K562 (cell line): ENCODE data around the gene DAZAP1. TPM values are rescaled to one million over a fixed set of nuclear protein-coding genes. Genes with fewer than 3 reads are reported as not detected.
A peak's percentile ranks its signal among the peaks of the same experiment; 100 is the strongest.

Experiments used
- ARID2 ChIP-seq: fragments of 450-650 bp; IDR thresholded peaks from 2 replicates; pipeline ENCODE4 v1.6.1; 2017; ENCODE audit warnings: antibody characterized with exemption, mild to moderate bottlenecking
- BMI1 ChIP-seq: fragments of 150-350 bp; IDR thresholded peaks from 2 replicates; pipeline ENCODE4 v1.6.1; 2014; ENCODE audit warnings: low read length
- CBX8 ChIP-seq: fragments of 200-600 bp; sonication (generic); IDR thresholded peaks from 2 replicates; pipeline ENCODE4 v1.6.1; 2012; ENCODE audit warnings: borderline replicate concordance, mixed run types, low read depth, mild to moderate bottlenecking, moderate library complexity, mixed read lengths, low read length, control low read depth, inconsistent platforms; ENCODE audit not compliant: poor library complexity, severe bottlenecking; ENCODE audit errors: extremely low read depth
- DACH1 ChIP-seq: fragments of 450-650 bp; IDR thresholded peaks from 2 replicates; pipeline ENCODE4 v1.6.1; 2018; ENCODE audit not compliant: partially characterized antibody
- FUS ChIP-seq: fragments of 200-400 bp; formaldehyde crosslinking; optimal IDR thresholded peaks from 2 replicates; pipeline ENCODE3; 2017; ENCODE audit warnings: low read depth, low read length
- HLTF ChIP-seq: fragments of 450-650 bp; IDR thresholded peaks from 2 replicates; pipeline ENCODE4 v1.6.1; 2016
- IRF1 ChIP-seq: sonication (generic); formaldehyde crosslinking; IDR thresholded peaks from 2 replicates; pipeline ENCODE4 v1.8.0; 2022; ENCODE audit warnings: missing genetic modification reagents, mild to moderate bottlenecking, borderline replicate concordance
- LCOR ChIP-seq: sonication (generic); formaldehyde crosslinking; IDR thresholded peaks from 2 replicates; pipeline ENCODE4 v1.8.0; 2022; ENCODE audit warnings: mild to moderate bottlenecking, missing genetic modification reagents
- MED1 ChIP-seq: sonication (generic); formaldehyde crosslinking; IDR thresholded peaks from 2 replicates; pipeline ENCODE4 v1.8.1; 2023; ENCODE audit warnings: missing genetic modification reagents, borderline replicate concordance
- NEUROD1 ChIP-seq: fragments of 150-350 bp; IDR thresholded peaks from 2 replicates; pipeline ENCODE4 v1.6.1; 2014; ENCODE audit warnings: borderline replicate concordance, low read length, low read depth; ENCODE audit not compliant: partially characterized antibody
- NFIX ChIP-seq: fragments of 250-450 bp; sonication (Bioruptor Pico); IDR thresholded peaks from 2 replicates; pipeline ENCODE4 v1.4.0; 2020; ENCODE audit warnings: low read depth, mild to moderate bottlenecking, moderate library complexity
- PURB ChIP-seq: sonication (generic); formaldehyde crosslinking; IDR thresholded peaks from 2 replicates; pipeline ENCODE4 v1.9.0; 2021; ENCODE audit warnings: low read depth, mild to moderate bottlenecking, missing genetic modification reagents
- RNF2 ChIP-seq: sonication (generic); IDR thresholded peaks from 2 replicates; pipeline ENCODE4 v1.6.1; 2016
- ZFX ChIP-seq: sonication (generic); formaldehyde crosslinking; IDR thresholded peaks from 2 replicates; pipeline ENCODE4 v1.8.0; 2022; ENCODE audit warnings: mild to moderate bottlenecking, missing genetic modification reagents, moderate library complexity
- ZNF75A ChIP-seq: fragments of 450-650 bp; formaldehyde crosslinking; IDR thresholded peaks from 2 replicates; pipeline ENCODE4 v1.4.0; 2020; ENCODE audit warnings: mild to moderate bottlenecking
- polyA plus RNA-seq, 8 experiments: library from polyadenylated mRNA; depleted of rRNA in 4 of 8; stranded (reverse) in 5 of 8; unstranded in 3 of 8; fragments of >200 nt; fragmentation: Nextera tagmentation in 2 of 8; fragmentation: Illumina TruSeq in 1 of 8; extraction: Ambion mirVana in 2 of 8; extraction: Trizol in 1 of 8; gene quantifications; 2 replicates each; pipeline versions ENCODE4 v1.2.1 to v1.2.3, GENCODE V29; 2011 to 2014; ENCODE audit warnings: inconsistent platforms in 1 of 8, missing spikeins in 1 of 8
- total RNA-seq, 7 experiments: library from RNA; depleted of rRNA in 6 of 7; stranded (reverse); fragments of >200 nt in 6 of 7; fragmentation: Illumina TruSeq in 2 of 7; extraction: Trizol in 2 of 7; gene quantifications; 2 replicates each; pipeline versions ENCODE4 v1.2.1 to v1.2.3, GENCODE V29; 2011 to 2021; ENCODE audit warnings: low replicate concordance in 1 of 7
- TF ChIP-seq, protein P1 (sequence below): fragments of 250-450 bp; sonication (Bioruptor Pico); IDR thresholded peaks from 2 replicates; pipeline ENCODE4 v1.4.0; 2020; ENCODE audit warnings: borderline replicate concordance
- TF ChIP-seq, protein P2 (sequence below): fragments of 450-650 bp; IDR thresholded peaks from 2 replicates; pipeline ENCODE4 v1.7.0; 2016; ENCODE audit warnings: borderline replicate concordance
- TF ChIP-seq, protein P3 (sequence below): sonication (generic); formaldehyde crosslinking; IDR thresholded peaks from 2 replicates; pipeline ENCODE4 v1.4.0; 2020; ENCODE audit warnings: mild to moderate bottlenecking, missing genetic modification reagents
- TF ChIP-seq, protein P4 (sequence below): fragments of 250-450 bp; sonication (Bioruptor Pico); IDR thresholded peaks from 2 replicates; pipeline ENCODE4 v1.4.0; 2020; ENCODE audit warnings: mild to moderate bottlenecking, moderate library complexity

Gene DAZAP1
- total and polyA plus RNA-seq, 9 of the 15 experiments (the other 6 are each of a cell fraction or from before 2014, with no cell fraction given) = 10.8 to 289 (median 142) TPM

DNA sequence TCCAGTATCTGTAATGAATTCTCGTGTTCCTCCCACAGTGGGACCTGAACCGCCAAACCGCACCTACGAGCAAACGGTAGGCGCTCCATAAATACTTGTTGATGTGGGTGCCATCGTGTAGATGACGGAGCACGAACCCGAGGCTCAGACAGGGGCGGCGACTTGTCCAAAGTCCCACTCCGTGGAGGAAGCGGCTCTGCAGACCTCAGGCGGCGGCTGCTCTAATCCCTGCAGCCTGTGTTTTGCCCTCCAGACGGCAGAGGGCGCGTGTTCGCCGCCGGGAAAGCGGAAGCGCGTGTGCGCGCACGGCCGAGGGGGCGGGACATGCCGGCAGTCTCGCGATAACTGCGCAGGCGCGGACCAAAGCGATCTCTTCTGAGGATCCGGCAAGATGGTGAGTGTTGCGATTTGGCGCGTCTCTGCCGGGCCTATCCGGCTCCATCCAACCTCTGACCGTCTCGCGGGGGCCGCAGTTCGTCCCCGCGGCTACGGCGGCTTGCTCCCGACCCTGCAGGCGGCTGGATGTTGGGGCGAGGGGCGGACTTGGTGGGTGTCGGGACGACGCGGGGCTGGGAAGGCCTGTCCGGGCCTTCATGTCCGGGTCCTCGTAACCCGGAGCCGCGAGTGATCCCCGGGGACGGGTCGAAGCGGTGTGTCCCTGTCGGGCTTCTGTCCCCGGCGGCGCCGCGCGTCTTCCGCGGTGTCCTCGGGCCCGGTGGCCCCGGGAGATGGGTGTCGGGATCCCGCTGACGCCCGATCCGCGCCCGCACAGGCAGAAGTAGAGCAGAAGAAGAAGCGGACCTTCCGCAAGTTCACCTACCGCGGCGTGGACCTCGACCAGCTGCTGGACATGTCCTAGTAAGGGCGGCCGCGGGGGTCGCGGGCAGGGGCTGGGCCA is 30.9 kb downstream of the DAZAP1 start, which contains the start of gene RPS15 (continued):
- TF ChIP-seq RNF2 (peak; percentile 79; the same call in 1 of the 2 replicates), HLTF (0 out of 2 replicates have a peak, but pooled peaks have one; percentile 61), CBX8 (no peak), NFIX (CRISPR knock-in tag) (no peak), FUS (peak; percentile 92), ARID2 (no peak), IRF1 (CRISPR knock-in tag) (no peak), PURB (CRISPR knock-in tag) (no peak), NEUROD1 (peak; percentile 72), ZNF75A (CRISPR knock-in tag) (no peak), LCOR (CRISPR knock-in tag) (peak; percentile 94), MED1 (CRISPR knock-in tag) (no peak), BMI1 (0 out of 2 replicates have a peak, but pooled peaks have one; percentile 14), DACH1 (no peak), ZFX (CRISPR knock-in tag) (peak; percentile 100)
- TF ChIP-seq, protein P1, sequence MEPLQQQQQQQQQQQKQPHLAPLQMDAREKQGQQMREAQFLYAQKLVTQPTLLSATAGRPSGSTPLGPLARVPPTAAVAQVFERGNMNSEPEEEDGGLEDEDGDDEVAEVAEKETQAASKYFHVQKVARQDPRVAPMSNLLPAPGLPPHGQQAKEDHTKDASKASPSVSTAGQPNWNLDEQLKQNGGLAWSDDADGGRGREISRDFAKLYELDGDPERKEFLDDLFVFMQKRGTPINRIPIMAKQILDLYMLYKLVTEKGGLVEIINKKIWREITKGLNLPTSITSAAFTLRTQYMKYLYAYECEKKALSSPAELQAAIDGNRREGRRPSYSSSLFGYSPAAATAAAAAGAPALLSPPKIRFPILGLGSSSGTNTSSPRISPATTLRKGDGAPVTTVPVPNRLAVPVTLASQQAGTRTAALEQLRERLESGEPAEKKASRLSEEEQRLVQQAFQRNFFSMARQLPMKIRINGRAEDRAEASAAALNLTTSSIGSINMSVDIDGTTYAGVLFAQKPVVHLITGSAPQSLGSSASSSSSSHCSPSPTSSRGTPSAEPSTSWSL (CRISPR knock-in tag) = no peak
- TF ChIP-seq, protein P2, sequence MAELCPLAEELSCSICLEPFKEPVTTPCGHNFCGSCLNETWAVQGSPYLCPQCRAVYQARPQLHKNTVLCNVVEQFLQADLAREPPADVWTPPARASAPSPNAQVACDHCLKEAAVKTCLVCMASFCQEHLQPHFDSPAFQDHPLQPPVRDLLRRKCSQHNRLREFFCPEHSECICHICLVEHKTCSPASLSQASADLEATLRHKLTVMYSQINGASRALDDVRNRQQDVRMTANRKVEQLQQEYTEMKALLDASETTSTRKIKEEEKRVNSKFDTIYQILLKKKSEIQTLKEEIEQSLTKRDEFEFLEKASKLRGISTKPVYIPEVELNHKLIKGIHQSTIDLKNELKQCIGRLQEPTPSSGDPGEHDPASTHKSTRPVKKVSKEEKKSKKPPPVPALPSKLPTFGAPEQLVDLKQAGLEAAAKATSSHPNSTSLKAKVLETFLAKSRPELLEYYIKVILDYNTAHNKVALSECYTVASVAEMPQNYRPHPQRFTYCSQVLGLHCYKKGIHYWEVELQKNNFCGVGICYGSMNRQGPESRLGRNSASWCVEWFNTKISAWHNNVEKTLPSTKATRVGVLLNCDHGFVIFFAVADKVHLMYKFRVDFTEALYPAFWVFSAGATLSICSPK = no peak
- TF ChIP-seq, protein P3, sequence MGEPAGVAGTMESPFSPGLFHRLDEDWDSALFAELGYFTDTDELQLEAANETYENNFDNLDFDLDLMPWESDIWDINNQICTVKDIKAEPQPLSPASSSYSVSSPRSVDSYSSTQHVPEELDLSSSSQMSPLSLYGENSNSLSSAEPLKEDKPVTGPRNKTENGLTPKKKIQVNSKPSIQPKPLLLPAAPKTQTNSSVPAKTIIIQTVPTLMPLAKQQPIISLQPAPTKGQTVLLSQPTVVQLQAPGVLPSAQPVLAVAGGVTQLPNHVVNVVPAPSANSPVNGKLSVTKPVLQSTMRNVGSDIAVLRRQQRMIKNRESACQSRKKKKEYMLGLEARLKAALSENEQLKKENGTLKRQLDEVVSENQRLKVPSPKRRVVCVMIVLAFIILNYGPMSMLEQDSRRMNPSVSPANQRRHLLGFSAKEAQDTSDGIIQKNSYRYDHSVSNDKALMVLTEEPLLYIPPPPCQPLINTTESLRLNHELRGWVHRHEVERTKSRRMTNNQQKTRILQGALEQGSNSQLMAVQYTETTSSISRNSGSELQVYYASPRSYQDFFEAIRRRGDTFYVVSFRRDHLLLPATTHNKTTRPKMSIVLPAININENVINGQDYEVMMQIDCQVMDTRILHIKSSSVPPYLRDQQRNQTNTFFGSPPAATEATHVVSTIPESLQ (CRISPR knock-in tag) = no peak
- TF ChIP-seq, protein P4, sequence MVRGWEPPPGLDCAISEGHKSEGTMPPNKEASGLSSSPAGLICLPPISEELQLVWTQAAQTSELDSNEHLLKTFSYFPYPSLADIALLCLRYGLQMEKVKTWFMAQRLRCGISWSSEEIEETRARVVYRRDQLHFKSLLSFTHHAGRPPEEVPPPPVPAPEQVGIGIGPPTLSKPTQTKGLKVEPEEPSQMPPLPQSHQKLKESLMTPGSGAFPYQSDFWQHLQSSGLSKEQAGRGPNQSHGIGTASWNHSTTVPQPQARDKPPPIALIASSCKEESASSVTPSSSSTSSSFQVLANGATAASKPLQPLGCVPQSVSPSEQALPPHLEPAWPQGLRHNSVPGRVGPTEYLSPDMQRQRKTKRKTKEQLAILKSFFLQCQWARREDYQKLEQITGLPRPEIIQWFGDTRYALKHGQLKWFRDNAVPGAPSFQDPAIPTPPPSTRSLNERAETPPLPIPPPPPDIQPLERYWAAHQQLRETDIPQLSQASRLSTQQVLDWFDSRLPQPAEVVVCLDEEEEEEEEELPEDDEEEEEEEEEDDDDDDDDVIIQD = no peak
